Hepatocyte (in vitro differentiated cells): Measurements from ENCODE around the gene COX10. TPM values are rescaled to one million over a fixed set of nuclear protein-coding genes. Genes with fewer than 3 reads are reported as not detected.
"Not testable (repeated sequence)": the region's sequence is repeated elsewhere in the genome, so short reads cannot be mapped to it uniquely, and the experiment has no call there.

Source experiments
- DNase-seq: peaks from one replicate; pipeline ENCODE4 v3.0.0-alpha.2; 2016; ENCODE audit warnings: low spot score
- H2AFZ ChIP-seq: fragments of 200-600 bp; sonication (generic); 2 replicates; pipeline ENCODE4 v1.6.0; 2016; ENCODE audit warnings: antibody characterized with exemption, mild to moderate bottlenecking
- H3K27ac ChIP-seq: fragments of 200-600 bp; sonication (generic); 2 replicates; pipeline ENCODE4 v1.5.1; 2016; ENCODE audit warnings: mild to moderate bottlenecking
- H3K27me3 ChIP-seq: fragments of 200-600 bp; sonication (generic); 2 replicates; pipeline ENCODE4 v1.6.1; 2016
- H3K36me3 ChIP-seq: fragments of 200-600 bp; sonication (generic); replicated peaks from 2 replicates; pipeline ENCODE4 v1.5.1; 2016; ENCODE audit warnings: low read depth; ENCODE audit not compliant: insufficient read depth
- H3K4me1 ChIP-seq: fragments of 200-600 bp; sonication (generic); 2 replicates; pipeline ENCODE4 v1.5.1; 2016; ENCODE audit warnings: mild to moderate bottlenecking, moderate library complexity; ENCODE audit not compliant: insufficient read depth
- H3K4me2 ChIP-seq: fragments of 200-600 bp; sonication (generic); 2 replicates; pipeline ENCODE4 v1.6.0; 2016
- H3K4me3 ChIP-seq: fragments of 200-600 bp; sonication (generic); 2 replicates; pipeline ENCODE4 v1.5.1; 2016; ENCODE audit warnings: mild to moderate bottlenecking
- H3K79me2 ChIP-seq: fragments of 200-600 bp; sonication (generic); 2 replicates; pipeline ENCODE4 v1.6.0; 2017; ENCODE audit warnings: mild to moderate bottlenecking
- H3K9me2 ChIP-seq: fragments of 200-600 bp; sonication (generic); replicated peaks from 2 replicates; pipeline ENCODE4 v1.6.0; 2017; ENCODE audit warnings: mild to moderate bottlenecking; ENCODE audit not compliant: insufficient read depth
- H3K9me3 ChIP-seq: fragments of 200-600 bp; sonication (generic); 2 replicates; pipeline ENCODE4 v1.5.1; 2016; ENCODE audit warnings: low read depth, mild to moderate bottlenecking
- H4K20me1 ChIP-seq: fragments of 200-600 bp; sonication (generic); 2 replicates; pipeline ENCODE4 v1.6.0; 2016; ENCODE audit warnings: mild to moderate bottlenecking; ENCODE audit not compliant: insufficient read depth, poor library complexity, severe bottlenecking
- CTCF ChIP-seq: fragments of 200-600 bp; sonication (generic); IDR thresholded peaks from 2 replicates; pipeline ENCODE4 v1.5.1; 2016; ENCODE audit warnings: antibody characterized with exemption, mild to moderate bottlenecking; ENCODE audit not compliant: poor library complexity
- EZH2 ChIP-seq: fragments of 200-600 bp; sonication (generic); IDR thresholded peaks from 2 replicates; pipeline ENCODE4 v1.6.1; 2016; ENCODE audit warnings: antibody characterized with exemption, mild to moderate bottlenecking, borderline replicate concordance
- EZH2phosphoT487 ChIP-seq: fragments of 200-600 bp; sonication (generic); IDR thresholded peaks from one replicate; pipeline ENCODE4 v1.6.1; 2018; ENCODE audit warnings: antibody characterized with exemption, mild to moderate bottlenecking, low read depth, moderate library complexity; ENCODE audit not compliant: unreplicated experiment, severe bottlenecking
- WGBS: methylation state at CpG from one replicate; pipeline ENCODE4 v1.1.6; 2016; ENCODE audit warnings: low lambda C conversion rate; ENCODE audit errors: missing lambda C conversion rate; 5-methylcytosine and 5-hydroxymethylcytosine counted together
- polyA plus RNA-seq: library from polyadenylated mRNA; unstranded; fragments of >200 nt; fragmentation: Nextera tagmentation; extraction: Ambion mirVana; gene quantifications from 2 replicates; pipeline ENCODE4 v1.2.1, GENCODE V29; 2016
- total RNA-seq: library from RNA; depleted of rRNA; stranded (reverse); fragments of >200 nt; gene quantifications from 2 replicates; pipeline ENCODE4 v1.2.3, GENCODE V29; 2014

Gene COX10
- total and polyA plus RNA-seq, 2 experiments from 2014 or later = 23.2 to 27.6 TPM

DNA sequence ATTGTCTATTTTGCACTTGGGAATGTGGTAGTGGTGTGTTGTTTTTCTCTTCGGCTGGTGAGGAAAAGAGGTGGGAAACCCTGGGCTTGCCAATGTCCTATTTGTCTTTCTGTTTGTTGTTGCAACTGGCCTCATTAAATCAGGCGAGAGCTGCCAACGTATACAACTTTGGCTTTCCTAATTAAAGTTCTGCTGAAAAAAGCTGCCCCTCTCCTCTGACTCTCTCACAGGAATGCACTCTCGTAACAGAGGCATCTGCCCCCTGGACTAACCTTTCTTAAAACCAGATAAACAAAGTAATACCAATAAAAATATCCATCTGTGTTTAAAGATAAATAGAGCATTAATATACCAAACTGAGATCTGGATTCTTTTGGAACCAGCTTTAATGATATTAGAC lies 159.6 kb downstream of the COX10 start:
- H3K4me1 ChIP-seq = no peaks in the 10 kb centered on the region
- H3K4me3 ChIP-seq = no peak overlapping the region
- H3K27ac ChIP-seq = no peak overlapping the region
- no peaks in the 10 kb centered on the region for H3K79me2 ChIP-seq
- no peaks in the 10 kb centered on the region for H3K9me3 ChIP-seq
- no peaks in the 10 kb centered on the region for H4K20me1 ChIP-seq
- 35% methylated on average over 4 of the region's 4 CpGs for WGBS
- no peaks in the 10 kb centered on the region for H3K36me3 ChIP-seq
- H2AFZ ChIP-seq = no peak overlapping the region
- TF ChIP-seq EZH2phosphoT487 = no peak
- TF ChIP-seq EZH2 = no peak
- TF ChIP-seq CTCF = no peak
- H3K9me2 ChIP-seq = no peaks in the 10 kb centered on the region
- DNase-seq = no peak
- no peak overlapping the region for H3K4me2 ChIP-seq
- H3K27me3 ChIP-seq = no peaks in the 10 kb centered on the region

DNA sequence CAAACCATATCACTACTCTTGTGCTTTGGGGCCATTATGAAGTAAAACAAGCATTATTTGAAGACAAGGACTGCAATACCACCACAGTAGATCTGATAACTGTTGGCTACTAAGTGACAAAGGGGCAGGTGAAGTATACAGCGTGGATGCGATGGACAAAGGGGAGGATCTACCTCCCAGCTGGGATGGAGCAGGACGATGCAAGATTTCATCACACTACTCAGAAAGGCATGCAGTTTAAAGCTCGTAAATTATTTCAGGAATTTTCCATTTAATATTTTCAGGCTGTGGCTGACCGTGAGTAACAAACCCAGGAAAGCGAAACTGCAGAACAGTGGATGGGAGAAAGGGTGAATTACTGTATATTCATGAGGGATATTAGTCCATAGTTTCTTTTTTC lies 161.9 kb downstream of the COX10 start:
- H3K36me3 ChIP-seq, H3K27ac ChIP-seq, H3K4me2 ChIP-seq, H3K27me3 ChIP-seq, H3K4me1 ChIP-seq, H3K9me3 ChIP-seq, H3K9me2 ChIP-seq, H4K20me1 ChIP-seq, H3K79me2 ChIP-seq, DNase-seq, H3K4me3 ChIP-seq, H2AFZ ChIP-seq: not testable (repeated sequence)
- 75% methylated on average over 4 of the region's 6 CpGs for WGBS

- H3K4me2 ChIP-seq, H3K9me2 ChIP-seq, H3K27me3 ChIP-seq, H4K20me1 ChIP-seq, H2AFZ ChIP-seq, H3K4me3 ChIP-seq, DNase-seq, H3K4me1 ChIP-seq, H3K9me3 ChIP-seq, H3K27ac ChIP-seq, H3K36me3 ChIP-seq, H3K79me2 ChIP-seq: not testable (repeated sequence)
- WGBS = 96% methylated on average over 2 of the region's 2 CpGs
These were observed 165.7 kb downstream of the COX10 start for GRCh38 chr17:14235047-14235446.

DNA sequence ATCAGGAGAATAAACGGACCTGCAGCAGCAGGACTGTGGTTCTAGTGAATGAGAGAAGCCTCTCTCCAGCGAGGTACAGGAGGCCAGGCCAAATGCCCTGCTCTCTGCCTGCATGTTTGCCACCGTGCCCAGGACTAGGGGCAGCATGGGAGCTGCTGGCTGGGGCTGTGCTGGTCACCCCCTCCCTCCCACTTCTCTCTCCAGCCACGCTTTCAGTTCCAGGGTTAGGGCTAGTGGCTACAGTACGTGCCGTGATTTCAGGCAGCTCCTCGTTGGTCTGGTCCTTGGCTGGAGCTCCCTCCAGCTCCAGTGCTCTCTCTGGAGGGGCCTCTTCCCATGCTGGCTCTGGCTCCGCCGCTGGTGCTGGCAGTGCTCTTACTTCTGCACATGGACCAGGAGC lies 166.7 kb downstream of the COX10 start:
- not testable (repeated sequence) for H3K36me3 ChIP-seq, H3K9me3 ChIP-seq, H4K20me1 ChIP-seq, H3K4me2 ChIP-seq, H3K27me3 ChIP-seq, H3K4me1 ChIP-seq, H2AFZ ChIP-seq, H3K27ac ChIP-seq, H3K4me3 ChIP-seq, DNase-seq, H3K79me2 ChIP-seq, H3K9me2 ChIP-seq
- WGBS = 88% methylated on average over 9 of the region's 9 CpGs

DNA sequence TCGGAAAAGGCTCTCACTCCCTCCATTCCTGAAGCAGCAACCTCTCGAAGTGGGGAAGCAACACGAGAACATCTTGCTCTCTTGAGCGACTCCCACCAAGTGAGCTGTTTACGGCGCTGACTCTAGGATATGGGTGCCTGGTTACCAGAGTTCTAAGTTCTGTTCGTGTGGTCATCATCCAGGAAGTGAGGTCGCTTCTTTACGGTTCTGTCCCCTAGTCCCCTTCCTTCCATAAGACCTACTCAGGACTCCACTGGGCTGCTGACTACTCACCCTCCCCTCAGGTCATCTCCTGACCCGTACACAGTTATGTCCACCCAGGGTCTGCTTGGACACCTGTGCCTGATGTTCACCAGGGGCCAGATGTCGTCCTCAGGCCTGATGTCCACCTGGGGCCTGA lies 167.5 kb downstream of the COX10 start, which contains the start of gene CDRT15:
Gene CDRT15 (minus strand): TSS at position 101 of the 400 bp plus-strand sequence. CDS start 29 bp downstream, at position 72.
- H3K27me3 ChIP-seq, H3K36me3 ChIP-seq, H2AFZ ChIP-seq, H3K9me3 ChIP-seq, H4K20me1 ChIP-seq, H3K4me3 ChIP-seq, H3K27ac ChIP-seq, DNase-seq, H3K9me2 ChIP-seq, H3K4me2 ChIP-seq, H3K4me1 ChIP-seq, H3K79me2 ChIP-seq: not testable (repeated sequence)
- 99% methylated on average over 11 of the region's 11 CpGs for WGBS

- not testable (repeated sequence) for H3K4me1 ChIP-seq, H3K9me2 ChIP-seq, H3K79me2 ChIP-seq, H3K4me3 ChIP-seq, H3K27me3 ChIP-seq, DNase-seq, H3K27ac ChIP-seq, H2AFZ ChIP-seq, H3K36me3 ChIP-seq, H4K20me1 ChIP-seq, H3K9me3 ChIP-seq, H3K4me2 ChIP-seq
- WGBS = 75% methylated on average over 2 of the region's 5 CpGs
These were observed 170.0 kb downstream of the COX10 start for GRCh38 chr17:14239271-14239670.
